NCI-H524 treated with DMSO at 0.1 percent for 48 hours (cell line): ENCODE measurements around the gene ADD3.

Source experiments
- DNase-seq: peaks from one replicate; lab custom pipeline; 2025; lab: John Stamatoyannopoulos, UW

ADD3 gene

DNA sequence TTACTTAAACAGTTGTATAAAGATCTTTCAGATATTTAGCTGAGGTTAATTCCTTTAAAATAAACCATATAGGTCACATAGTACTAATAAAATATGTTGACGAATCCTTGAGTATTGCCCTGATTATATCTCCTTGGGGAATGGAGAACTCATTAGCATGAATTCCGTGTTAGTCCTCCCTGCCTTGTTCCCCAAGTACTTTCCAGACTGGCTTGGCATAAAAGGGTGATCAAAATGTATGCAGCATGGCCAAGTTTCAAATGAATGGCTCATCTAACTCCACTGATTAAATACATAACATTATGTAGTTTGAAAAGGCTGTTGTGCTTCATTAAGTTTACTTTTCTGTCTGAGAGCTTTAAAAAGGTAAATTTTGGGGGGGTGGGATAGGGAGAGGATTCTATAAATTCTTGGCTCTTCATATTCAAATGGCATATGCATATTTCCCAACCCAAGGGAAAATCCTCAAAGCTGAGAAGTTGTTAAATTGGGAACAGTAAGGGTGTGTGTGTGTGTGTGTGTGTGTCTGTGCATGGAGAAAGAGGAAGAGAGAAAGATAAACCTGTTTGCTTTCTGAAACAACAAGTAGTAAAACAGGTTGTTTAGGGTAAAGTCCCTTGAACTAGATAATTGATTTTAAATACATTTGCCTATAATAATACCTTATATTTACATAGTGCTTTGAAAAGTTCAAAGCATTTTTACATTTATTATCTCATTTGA, 4.8 kb upstream of the ADD3 start:
- no peak for DNase-seq

DNA sequence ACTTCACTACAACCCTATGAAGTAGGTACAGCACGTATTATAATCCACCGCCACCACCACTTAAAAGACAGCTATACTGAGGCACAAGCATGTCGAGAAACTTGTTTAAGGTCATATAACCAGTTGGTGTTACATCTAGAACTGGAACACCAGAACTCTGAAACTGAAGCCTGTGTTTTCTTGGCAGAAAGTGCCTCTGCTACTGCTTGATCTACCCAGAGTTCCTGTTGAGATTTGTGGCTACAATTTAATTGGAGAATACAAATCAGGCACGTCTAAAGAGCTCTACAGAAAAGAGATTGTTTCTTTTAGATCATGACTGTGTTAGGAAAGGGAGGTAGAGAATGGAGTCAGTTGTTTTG, 4.3 kb upstream of the ADD3 start:
- DNase-seq = no peak

DNA sequence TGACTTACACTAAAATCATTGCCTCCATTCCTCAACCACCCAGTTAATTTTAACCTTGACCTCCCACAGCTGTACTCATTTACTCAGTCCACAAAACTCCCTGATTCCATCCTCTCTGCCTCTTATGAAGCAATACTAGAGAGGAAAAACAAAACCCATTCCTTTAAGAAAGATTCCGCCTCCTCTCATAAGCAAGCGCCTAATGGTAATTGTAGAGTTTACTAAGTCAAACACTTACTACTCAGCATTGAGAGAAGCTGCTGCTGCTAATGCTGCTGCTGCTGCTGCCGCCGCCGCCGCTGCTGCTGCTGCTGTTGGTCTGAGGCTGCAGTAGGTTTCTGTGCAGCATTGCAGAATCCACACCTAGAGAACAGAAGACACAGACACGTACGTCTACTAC, 2.1 kb upstream of the ADD3 start:
- DNase-seq = no peak

DNA sequence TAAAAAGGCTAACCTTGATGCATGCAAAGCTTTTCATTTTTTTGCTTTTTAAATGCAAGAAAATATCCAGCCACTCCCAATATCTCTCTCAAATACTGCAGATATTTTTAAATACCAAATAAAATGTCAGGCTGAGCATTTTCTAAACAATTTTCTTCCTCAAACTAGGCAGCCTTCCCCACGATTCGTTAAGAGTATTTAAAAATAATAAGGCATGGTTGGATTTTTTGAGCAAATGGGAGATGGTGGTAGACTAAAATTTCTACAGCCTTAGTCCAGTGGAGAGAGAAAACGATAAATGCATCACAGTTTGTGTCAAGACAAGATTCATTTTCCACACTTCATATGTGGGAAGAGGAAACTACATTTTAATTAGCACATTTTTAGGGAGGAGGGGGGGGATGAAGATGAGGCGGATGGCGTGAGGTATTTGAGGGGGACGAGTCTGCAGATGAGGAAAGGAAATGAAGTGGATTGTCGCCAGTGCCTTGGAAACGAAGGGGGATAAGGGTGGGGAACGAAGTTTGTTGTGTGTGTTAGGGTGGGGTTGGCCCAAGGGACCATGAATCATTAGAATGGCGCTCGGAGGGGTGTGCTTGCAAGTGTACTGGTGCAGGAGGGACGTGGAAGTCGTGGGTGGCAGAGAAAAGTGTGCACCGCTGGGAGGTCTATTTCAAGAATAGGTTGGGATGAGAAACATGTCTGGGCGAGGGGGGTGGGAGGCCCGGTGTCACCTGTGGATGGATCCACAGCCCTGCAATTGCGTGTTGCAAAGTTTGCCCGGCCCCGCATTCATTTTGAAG, 1.2 kb upstream of the ADD3 start:
- DNase-seq = no peak

DNA sequence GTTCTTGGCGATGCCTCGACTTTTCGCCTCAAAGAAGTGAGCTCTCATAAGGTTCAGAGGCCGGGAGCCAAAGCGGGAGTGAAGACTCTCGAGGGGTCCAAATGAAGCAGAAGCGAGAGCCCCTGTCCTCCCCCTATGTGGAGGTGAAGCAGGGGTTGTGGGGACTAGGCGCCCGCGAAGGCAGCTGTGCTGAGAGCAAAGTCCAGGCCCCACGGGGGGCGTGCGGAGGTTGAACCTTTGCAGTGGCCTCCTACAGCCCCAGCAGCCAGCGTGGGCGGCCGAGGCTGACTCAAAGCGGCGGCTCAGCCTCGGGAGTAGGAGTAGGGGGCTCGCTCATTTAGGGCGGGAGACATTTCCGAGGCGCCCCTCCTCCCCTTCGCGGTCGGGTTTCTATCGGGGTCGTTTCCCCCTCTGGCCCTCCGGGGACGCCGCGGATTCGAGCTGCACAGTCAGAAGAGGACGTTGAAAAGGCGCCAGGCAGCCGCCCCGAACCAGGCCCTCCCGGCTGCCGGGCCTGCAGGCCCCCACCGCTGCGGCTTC, 553 bp upstream of the ADD3 start:
- peak; percentile 8 for DNase-seq

DNA sequence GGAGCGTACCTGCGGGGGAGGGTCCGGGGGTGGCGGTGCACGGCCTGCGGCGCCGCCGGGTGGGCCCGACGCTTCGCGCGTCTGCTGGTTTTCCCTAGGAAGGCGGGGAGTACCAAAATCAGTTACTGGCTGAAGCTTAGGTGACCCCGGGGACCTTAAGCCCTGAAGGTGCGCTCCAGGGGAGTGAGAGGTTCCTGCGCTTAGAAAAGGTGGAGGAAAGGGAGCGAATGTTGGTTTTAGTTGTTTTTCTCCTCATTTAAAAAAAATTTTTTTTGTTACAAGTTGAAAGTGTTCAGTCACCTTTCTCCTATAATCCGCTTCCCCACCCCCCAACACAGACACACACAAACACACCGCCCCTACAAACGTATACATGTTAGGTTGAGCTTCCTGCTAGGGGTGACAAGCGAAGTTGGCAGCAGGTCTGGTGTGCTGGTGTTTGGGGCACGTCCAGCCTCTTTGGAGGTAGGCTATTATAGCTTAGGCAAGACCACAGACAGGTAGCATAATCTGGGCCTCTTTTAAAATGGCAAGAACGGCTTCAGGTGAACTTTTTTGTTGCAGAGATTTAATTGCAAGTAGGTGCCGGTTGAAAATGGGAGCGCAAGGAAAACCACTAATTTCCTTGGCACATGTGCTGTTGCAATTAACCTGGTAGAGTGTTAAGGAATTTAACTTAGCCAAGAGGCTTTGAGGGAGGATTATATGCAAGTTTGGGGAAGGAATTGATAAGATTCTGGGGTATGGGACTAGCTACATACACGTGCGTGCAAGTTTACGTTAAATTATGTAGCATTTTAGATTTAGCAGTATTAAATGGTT, 945 bp downstream of the ADD3 start:
- DNase-seq = no peak

DNA sequence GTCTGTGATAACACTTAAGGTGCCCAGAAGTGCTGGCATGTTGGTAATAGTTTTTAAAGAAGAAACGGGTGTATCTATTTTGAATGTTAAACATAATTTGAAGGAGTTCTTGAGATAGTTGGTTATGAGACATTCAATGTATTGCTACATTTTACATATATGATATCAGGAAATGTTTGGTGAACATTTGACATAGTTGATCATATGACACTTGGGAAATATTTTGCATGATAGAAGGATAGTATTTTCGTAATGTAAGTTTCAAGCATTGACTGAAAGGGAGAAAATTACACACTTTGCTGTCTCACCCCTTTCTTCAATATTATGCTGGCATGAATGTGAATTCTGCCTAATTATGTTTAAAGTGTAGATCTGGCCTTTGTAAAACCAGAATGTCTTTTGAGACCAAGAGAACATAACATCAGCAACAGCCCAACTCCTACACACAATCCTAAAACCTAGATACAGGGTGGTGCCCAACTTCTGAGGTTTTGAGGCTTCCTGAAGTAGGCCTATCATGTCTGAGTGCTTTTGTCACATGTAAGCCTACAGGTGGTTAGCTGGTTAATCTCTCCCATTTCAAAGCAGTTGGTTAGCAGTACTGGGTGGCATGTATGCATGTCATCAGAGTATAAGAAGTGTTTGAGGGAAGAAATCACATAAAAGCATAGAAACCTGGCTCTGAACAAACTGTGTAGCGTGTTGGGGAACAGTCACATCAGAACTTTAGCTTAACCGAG, 2.1 kb downstream of the ADD3 start:
- DNase-seq = no peak

DNA sequence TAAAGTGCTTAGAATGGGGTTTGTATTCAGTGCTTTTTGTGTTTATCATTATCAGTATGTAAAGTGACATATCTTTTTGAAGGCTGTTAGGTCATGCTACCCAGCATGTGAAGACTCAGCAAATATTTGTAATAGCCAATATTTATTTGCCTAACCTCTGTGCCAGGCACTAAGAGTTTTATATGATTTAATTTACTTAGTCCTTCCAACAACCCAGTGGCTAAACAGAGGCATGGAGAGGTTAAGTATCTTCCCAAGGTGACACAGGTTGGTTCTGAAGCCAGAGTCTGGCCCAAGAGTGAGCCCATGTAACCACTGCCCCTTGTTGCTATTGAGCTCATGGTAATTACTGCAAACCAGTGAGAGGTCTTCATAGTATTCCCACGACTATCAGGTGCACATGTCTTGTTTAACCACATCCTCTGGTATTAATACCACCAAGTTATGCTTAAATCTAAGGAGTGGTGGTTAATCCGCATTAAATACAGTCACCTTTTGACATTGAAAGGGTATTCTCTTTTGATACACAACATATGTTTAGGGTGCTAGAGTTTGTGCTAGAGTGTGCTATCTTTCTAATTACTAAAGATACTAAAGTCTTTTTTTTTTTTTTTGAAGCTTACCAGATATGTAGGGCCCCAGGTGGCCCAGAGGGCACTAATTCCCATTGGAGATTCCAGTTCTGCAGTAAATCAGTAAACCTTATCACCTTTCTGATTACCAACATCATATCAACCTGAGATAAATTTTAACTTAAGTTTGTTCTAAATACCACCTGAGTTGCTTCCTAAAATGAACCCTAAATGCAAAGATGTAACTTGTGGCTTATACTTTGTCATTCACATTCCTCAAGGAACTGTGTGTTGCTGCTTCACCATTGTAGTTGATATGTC, 2.9 kb downstream of the ADD3 start:
- no peak for DNase-seq

DNA sequence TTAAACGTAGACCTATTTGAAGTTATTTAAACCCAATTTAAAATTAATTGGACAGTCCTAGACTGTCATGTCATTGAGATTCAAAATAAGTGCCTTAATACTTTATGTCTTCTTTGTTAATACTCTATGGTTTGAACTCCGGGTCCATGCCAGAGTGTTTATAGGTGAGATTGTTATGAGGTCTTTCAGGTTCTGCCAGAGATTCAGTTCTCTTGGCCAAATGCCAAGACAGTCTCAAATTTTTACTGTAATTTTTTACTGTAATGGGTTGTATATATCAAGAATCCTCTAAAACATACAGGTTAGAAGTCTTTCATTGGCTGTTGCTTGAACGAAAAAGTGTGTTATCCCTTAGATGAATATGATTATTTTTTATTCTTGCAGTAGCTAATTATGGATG, 3.9 kb downstream of the ADD3 start:
- no peak for DNase-seq

DNA sequence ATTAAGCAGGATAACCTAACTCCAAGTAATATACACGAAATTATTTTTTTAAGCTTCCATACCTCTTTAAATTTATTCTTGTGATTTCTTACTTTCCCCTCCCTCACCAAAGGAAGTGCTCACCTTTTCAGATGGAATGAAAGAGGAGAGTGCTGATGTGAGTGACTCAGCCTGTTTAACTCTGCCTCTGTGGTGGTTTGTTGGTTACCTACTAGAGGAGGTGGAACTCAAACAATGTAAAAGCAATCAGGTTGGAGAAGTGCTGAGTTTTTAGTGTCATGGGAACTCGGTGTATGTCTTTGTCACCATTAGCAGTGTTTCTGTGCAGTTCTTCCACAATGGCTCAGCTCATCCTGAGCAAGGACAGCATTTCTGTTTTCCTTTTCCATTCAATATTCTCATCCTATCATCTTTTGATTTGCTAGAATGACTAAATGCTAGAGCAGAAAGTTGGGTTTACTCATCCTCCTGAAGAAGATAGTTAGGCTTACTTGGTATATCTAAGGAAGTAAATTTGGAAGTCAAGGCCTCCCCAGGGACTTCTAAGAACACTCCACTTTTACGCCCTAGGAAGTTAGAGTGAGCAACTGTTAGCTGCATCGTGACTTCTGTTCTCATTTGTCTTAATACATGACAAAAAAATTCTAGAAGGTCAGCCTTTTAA, 6.0 kb downstream of the ADD3 start:
- DNase-seq = no peak

DNA sequence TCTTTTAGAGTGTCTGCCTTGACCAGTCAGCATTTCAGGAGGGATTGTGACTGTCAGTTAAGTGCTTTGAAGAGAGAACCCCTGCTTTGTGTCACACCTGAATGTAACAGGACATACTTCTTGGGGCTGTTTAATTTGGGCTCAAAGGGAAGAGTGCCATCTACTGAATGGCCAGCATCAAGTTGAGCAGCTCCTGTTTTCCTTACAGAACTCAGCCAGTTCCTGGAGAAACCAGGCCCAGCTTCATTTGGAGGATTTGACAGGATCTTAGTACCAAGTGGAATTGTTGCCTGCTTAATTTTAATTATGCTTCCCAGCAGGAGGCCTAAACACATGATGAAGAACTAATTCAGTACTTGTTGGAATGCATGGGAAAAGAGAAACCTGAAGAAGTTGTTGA, 8.3 kb downstream of the ADD3 start:
- no peak for DNase-seq

DNA sequence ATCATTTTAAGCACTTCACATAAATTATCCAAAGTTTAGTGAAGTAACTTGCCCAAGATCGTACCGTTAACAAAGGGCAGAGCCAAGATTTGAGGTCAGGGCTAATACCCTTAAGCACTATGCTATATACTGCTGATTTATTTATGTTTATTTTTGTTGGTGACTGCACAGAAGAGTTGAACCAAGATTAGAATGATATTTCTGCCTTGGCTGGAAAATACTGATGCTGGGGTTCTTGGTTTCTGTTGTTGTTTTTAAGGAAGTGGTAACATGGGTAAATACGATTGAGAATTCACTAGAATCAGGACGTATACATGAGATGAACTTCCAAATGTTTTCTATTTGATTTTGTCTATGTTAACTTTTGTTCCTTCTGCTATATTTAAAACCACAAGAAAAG, 9.3 kb downstream of the ADD3 start:
- no peak for DNase-seq

DNA sequence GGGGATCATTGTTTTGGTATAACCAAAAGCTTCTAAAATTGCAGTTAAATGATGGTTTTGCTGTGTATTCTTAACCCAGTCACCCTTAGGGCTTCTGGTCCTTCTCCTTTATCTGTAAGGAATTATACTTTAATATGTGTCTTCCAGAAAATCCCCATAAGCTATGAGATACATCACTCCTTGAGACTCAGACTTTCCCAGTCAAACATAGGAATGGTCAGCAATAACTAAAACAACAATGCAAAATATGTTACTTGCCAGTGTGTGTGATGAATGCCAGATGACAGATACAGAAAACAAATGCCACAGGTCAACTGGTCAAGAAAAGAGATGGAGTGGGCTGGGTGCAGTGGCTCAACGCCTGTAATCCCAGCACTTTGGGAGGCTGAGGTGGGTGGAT, 10.1 kb downstream of the ADD3 start:
- no peak for DNase-seq

DNA sequence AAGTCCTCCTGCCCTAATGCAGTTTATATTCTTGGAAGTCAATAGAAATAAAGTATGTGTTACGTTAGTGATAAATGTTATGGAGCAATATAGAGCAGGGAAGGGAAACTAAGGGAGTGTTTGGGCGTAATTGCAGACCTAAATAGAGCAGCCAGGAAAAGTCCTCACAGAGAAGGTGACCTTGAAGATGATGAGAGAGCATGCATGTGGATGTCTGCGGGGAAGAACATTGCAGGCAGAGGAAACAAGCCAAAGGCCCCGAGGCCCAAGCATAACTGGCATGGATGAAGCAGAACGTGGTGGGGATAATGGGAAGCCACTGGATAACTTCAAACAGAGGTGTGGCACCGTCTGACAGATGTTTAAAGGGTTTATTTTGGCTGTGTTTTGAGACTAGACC, 12.5 kb downstream of the ADD3 start:
- DNase-seq = no peak

DNA sequence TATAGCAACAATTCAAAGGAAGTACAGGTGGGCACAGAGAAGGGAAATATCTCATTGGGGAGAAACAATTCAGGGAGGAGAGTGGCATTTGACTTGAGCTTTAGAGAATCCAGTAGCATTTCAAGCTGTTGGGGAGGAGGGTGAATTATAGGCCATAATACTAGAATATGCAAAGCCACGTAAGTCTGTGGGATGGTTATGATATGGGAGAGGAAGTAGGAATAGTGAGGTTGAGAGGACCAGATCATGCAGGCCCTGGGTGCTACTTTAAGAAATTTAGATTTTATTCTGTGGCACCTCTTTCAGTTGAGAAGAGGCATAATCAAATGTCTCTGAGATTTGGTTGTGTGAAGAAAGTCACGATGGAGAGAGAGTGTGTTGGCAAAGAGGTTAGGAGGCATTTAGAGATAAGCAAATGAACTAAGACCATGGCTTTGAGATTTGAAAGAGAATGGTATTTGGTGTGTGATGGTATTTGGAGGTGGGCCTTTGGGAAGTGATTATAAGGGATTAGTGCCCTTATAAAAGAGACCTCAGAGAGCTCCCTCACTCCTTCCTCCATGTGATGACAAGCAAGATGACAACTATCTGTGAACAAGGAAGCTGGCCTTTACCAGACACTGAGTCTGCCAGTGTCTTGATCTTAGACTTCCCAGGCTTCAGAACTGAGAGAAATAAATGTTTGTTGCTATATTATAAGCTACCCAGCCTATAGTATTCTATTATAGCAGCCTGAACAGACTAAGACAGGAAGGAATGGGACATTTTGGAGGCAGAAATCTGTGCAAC, 15.1 kb downstream of the ADD3 start:
- DNase-seq = no peak

DNA sequence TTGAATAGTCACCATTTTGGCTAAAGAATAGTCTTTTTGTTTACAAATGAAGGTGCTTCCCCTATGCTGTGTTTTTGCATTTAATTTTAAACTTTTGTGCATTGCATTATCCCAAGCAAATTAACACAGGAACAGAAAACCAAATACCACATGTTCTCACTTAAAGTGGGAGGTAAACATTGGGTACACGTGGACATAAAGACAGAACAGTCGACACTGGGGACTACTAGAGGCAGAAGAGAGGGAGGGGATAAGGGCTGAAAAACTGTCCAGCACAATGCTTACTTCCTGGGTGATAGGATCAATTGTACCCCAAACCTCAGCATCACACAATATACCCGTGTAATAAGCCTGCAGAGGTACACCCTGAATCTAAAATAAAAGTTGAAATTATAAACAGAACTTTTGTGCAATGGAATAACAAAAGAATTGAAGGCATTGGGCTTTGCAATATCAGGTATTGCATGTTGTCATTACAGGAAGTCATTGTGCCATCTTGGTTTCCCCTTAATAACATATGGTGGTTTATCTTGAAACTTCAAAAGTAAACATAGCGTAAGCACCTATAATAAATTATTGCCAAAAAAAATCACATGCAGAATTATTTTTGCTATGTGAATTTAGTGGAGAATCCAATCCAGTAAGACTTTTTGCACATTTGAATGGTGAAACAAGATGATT, 16.1 kb downstream of the ADD3 start:
- DNase-seq = no peak

DNA sequence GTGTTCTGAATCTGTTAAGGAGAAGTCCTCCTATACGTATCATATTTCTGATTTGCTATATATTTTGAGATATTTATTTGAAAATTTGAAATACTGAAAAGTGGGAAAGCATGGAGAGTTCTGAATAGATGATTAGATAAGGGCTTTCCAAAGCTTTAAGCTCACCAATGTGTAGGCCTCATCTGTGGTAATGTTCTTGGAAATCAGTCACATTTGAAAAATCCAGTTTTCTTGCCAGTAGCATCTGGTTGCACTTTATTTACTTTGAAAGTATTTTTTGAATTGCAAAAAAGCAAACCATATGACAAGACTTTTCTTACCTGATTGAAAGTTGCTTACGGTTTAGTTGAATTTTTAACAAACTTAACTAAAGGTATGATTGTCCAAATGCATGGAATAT, 21.7 kb downstream of the ADD3 start:
- no peak for DNase-seq

DNA sequence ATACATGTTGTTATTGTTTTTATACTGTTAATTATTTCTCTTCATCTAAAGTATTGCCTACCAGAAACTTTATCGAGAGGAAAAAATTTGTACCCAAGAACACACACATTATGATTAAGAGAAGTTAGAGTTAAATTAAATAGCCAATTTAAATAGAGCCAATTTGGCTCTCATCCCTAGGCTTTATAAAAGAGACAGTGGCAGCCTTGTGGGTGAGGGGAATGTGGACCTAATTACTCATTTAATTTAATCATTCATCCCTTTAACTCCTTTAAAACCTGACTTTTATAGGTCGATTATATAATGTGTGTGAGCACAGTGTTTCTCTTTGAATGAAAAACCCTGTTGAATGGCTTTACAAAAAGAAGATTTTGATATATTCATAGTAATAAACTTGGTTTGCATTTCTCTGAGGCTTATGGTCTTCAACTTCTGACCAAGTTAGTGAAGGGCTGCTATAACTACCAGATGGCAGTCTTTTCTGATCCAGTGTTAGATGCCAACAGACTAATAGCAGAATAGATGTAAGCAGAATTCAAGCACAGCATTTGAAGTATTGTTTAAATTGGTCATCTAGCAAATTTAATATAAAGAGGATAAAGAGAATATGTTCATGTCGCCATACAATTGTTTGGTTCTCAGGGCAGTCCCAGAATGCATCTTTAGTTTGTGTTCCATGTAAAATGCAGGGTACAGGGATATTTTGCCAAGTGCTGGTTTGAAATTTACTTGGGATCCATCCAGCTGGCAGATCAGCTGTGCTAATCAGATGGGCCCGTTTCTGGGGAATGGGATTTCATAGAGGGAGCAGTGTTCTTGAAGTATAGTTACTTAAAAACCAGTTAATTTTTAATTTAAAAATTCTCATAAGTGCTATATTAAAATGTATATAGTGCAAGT, 25.3 kb downstream of the ADD3 start:
- DNase-seq = no peak
